Measurements from ENCODE around the gene TP53INP2. TPM values are rescaled to one million over a fixed set of nuclear protein-coding genes. Genes with fewer than 3 reads are reported as not detected.

Gene TP53INP2
- total and polyA plus RNA-seq, 2 of the 13 experiments (the other 11 are each of a cell fraction or from before 2014, with no cell fraction given), result 5.2 to 18.8 TPM

DNA sequence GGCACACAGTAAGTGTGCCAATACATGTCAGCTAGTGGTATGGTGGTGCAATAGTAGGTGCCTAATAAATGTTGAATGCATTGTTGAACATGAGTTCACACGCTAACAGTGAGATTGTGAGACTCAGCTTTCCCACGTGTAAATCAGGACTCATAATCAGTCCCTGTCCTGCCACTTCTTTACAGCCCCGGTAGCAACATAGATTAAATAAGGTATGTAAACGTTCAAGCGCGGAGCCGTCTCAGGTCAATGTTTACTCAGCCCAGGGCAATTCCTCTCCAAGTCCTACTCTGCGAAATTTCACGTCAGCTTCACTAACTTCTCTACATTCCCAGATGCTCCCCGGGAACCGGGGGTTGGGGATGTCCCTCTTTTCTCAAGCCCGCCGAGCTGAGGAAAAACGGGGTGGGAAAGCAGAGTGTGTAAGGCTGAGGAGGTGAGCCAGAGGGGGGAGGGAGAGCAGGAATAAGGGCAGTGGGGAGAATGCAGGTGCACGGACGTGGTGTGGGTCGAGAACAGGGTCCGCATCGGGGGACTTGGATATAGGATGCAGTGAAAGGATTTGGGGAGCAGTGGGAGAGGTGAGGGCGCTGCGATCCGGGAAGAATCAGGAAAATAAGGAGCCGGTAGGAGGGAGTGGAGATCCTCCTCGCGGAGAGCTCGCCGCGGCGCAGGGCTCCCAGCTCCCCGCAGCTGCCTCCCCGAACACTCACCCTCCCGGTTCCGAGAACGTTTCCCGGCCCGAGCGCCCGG, 544 bp upstream of the TP53INP2 start (continued):
- TF ChIP-seq, protein P1, sequence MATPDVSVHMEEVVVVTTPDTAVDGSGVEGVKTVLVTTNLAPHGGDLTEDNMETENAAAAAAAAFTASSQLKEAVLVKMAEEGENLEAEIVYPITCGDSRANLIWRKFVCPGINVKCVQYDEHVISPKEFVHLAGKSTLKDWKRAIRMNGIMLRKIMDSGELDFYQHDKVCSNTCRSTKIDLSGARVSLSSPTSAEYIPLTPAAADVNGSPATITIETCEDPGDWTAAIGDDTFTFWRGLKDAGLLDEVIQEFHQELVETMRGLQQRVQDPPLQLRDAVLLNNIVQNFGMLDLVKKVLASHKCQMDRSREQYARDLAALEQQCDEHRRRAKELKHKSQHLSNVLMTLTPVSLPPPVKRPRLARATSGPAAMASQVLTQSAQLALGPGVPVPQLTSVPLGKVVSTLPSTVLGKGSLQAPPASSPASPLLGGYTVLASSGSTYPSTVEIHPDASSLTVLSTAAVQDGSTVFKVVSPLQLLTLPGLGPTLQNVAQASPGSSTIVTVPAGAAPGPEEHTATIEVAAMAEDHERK (CRISPR knock-in tag; IDR thresholded peaks at IDR 0.05; ENCODE audit: low read depth), result no peak
- no peak for TF ChIP-seq ZNF138 (CRISPR knock-in tag; IDR thresholded peaks at IDR 0.05; ENCODE audit: low read depth)
- TF ChIP-seq, protein P2, sequence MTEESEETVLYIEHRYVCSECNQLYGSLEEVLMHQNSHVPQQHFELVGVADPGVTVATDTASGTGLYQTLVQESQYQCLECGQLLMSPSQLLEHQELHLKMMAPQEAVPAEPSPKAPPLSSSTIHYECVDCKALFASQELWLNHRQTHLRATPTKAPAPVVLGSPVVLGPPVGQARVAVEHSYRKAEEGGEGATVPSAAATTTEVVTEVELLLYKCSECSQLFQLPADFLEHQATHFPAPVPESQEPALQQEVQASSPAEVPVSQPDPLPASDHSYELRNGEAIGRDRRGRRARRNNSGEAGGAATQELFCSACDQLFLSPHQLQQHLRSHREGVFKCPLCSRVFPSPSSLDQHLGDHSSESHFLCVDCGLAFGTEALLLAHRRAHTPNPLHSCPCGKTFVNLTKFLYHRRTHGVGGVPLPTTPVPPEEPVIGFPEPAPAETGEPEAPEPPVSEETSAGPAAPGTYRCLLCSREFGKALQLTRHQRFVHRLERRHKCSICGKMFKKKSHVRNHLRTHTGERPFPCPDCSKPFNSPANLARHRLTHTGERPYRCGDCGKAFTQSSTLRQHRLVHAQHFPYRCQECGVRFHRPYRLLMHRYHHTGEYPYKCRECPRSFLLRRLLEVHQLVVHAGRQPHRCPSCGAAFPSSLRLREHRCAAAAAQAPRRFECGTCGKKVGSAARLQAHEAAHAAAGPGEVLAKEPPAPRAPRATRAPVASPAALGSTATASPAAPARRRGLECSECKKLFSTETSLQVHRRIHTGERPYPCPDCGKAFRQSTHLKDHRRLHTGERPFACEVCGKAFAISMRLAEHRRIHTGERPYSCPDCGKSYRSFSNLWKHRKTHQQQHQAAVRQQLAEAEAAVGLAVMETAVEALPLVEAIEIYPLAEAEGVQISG (CRISPR knock-in tag; IDR thresholded peaks at IDR 0.05), result no peak
- peak; percentile 70; the same call in 1 of the 2 replicates for TF ChIP-seq ZNF614 (CRISPR knock-in tag; IDR thresholded peaks at IDR 0.05; ENCODE audit: borderline replicate concordance)
- TF ChIP-seq ZNF180 (CRISPR knock-in tag; IDR thresholded peaks at IDR 0.05; ENCODE audit: borderline replicate concordance, low read depth), result no peak
- TF ChIP-seq SP4 (CRISPR knock-in tag; IDR thresholded peaks at IDR 0.05), result no peak
- TF ChIP-seq TCF12 (IDR thresholded peaks at IDR 0.05), result no peak
- TF ChIP-seq TCF12 (CRISPR knock-in tag; IDR thresholded peaks at IDR 0.05), result no peak
- no peak for TF ChIP-seq PCBP2 (optimal IDR thresholded peaks at IDR 0.05; ENCODE audit: low read depth, low read length, poor library complexity, severe bottlenecking)
- TF ChIP-seq RXRB (CRISPR knock-in tag; IDR thresholded peaks at IDR 0.05; ENCODE audit: borderline replicate concordance), result peak; percentile 84
- peak; percentile 71 for TF ChIP-seq ZNF747 (CRISPR knock-in tag; IDR thresholded peaks at IDR 0.05; ENCODE audit: borderline replicate concordance)
- peak in 1 of 2 experiments; percentile 50; a peak in 1 of 4 replicates for TF ChIP-seq EP300 (IDR thresholded peaks at IDR 0.05; ENCODE audit: low read depth in 2 of 2, low read length in 2 of 2)
- TF ChIP-seq EP300 (CRISPR knock-in tag; IDR thresholded peaks at IDR 0.05; ENCODE audit: borderline replicate concordance), result no peak
- TF ChIP-seq, protein P3, sequence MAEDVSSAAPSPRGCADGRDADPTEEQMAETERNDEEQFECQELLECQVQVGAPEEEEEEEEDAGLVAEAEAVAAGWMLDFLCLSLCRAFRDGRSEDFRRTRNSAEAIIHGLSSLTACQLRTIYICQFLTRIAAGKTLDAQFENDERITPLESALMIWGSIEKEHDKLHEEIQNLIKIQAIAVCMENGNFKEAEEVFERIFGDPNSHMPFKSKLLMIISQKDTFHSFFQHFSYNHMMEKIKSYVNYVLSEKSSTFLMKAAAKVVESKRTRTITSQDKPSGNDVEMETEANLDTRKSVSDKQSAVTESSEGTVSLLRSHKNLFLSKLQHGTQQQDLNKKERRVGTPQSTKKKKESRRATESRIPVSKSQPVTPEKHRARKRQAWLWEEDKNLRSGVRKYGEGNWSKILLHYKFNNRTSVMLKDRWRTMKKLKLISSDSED (CRISPR knock-in tag; IDR thresholded peaks at IDR 0.05), result 0 out of 2 replicates have a peak, but pooled peaks have one; percentile 28
- 0 out of 2 replicates have a peak, but pooled peaks have one; percentile 11 for TF ChIP-seq ZNF224 (CRISPR knock-in tag; IDR thresholded peaks at IDR 0.05)
- peak; percentile 67; the same call in 1 of the 2 replicates for TF ChIP-seq ZNF232 (CRISPR knock-in tag; IDR thresholded peaks at IDR 0.05; ENCODE audit: borderline replicate concordance)
- no peak for TF ChIP-seq HCFC1 (IDR thresholded peaks at IDR 0.05; ENCODE audit: low read depth, low read length)
- TF ChIP-seq RELA (CRISPR knock-in tag; IDR thresholded peaks at IDR 0.05), result no peak
- peak; percentile 29; the same call in 1 of the 2 replicates for TF ChIP-seq ZNF431 (CRISPR knock-in tag; IDR thresholded peaks at IDR 0.05; ENCODE audit: borderline replicate concordance, low read depth)
- peak; percentile 13; the same call in 1 of the 2 replicates for TF ChIP-seq ZFP37 (CRISPR knock-in tag; IDR thresholded peaks at IDR 0.05; ENCODE audit: borderline replicate concordance)
- TF ChIP-seq, protein P4, sequence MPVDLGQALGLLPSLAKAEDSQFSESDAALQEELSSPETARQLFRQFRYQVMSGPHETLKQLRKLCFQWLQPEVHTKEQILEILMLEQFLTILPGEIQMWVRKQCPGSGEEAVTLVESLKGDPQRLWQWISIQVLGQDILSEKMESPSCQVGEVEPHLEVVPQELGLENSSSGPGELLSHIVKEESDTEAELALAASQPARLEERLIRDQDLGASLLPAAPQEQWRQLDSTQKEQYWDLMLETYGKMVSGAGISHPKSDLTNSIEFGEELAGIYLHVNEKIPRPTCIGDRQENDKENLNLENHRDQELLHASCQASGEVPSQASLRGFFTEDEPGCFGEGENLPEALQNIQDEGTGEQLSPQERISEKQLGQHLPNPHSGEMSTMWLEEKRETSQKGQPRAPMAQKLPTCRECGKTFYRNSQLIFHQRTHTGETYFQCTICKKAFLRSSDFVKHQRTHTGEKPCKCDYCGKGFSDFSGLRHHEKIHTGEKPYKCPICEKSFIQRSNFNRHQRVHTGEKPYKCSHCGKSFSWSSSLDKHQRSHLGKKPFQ (CRISPR knock-in tag; IDR thresholded peaks at IDR 0.05; ENCODE audit: insufficient replicate concordance), result no peak
